Testis (tissue), 3 donors: ENCODE results near the gene RAB17. TPM values are rescaled to one million over a fixed set of nuclear protein-coding genes. Genes with fewer than 3 reads are reported as not detected.

Experiments
- DNase-seq: peaks from one replicate; pipeline ENCODE4 v3.0.0-alpha.2; 2019
- H3K27ac ChIP-seq, 2 donors: fragments of 200-600 bp; sonication (generic); one replicate each; pipeline ENCODE4 v1.5.1; 2019
- H3K27me3 ChIP-seq: fragments of 200-600 bp; sonication (generic); one replicate; pipeline ENCODE4 v1.5.1; 2019
- H3K36me3 ChIP-seq: fragments of 200-600 bp; sonication (generic); one replicate; pipeline ENCODE4 v1.5.1; 2017; ENCODE audit warnings: low read depth; ENCODE audit errors: missing control alignments
- H3K4me1 ChIP-seq: fragments of 200-600 bp; sonication (generic); one replicate; pipeline ENCODE4 v1.5.1; 2019
- H3K4me3 ChIP-seq, 2 donors: fragments of 200-600 bp; sonication (generic); one replicate each; pipeline ENCODE4 v1.5.1; 2017 to 2019
- H3K9me3 ChIP-seq: fragments of 200-600 bp; sonication (generic); one replicate; pipeline ENCODE4 v1.5.1; 2017
- CTCF ChIP-seq, 3 experiments: fragments of 450-650 bp in 2 of 3; fragments of 200-600 bp in 1 of 3; sonication (generic) in 1 of 3; IDR thresholded peaks; one replicate each; pipeline ENCODE4 v1.5.1; 2016 to 2019; ENCODE audit warnings: antibody characterized with exemption in 3 of 3, mild to moderate bottlenecking in 2 of 3, moderate library complexity in 1 of 3
- POLR2A ChIP-seq: fragments of 450-650 bp; IDR thresholded peaks from one replicate; pipeline ENCODE4 v1.6.1; 2017; ENCODE audit warnings: antibody characterized with exemption, mild to moderate bottlenecking, moderate library complexity
- whole genome bisulfite sequencing, 2 donors: methylation state at CpG; one replicate each; pipeline ENCODE4 v1.1.5; 2018; 5-methylcytosine and 5-hydroxymethylcytosine counted together
- intact Hi-C: fragments of 100-400 bp; cut with DNase I; formaldehyde crosslinking; loops from one replicate; pipeline ENCODE4 v1.15.1; 2023; ENCODE audit warnings: low total_unique reads
- polyA plus RNA-seq: library from polyadenylated mRNA; stranded (reverse); fragments of 350-450 nt; fragmentation: Illumina TruSeq; extraction: RNeasy Lipid Tissue Mini Kit (QIAGEN cat#74804); gene quantifications from one replicate; pipeline ENCODE4 v1.2.3, GENCODE V29; 2014; ENCODE audit warnings: low read depth, low replicate concordance; ENCODE audit not compliant: insufficient read depth
- total RNA-seq, 2 donors: library from RNA; depleted of rRNA; stranded (reverse); fragments of >200 nt; gene quantifications; one replicate each; pipeline ENCODE4 v1.2.3, GENCODE V29; 2016

RAB17 gene
- total and polyA plus RNA-seq, 3 donors from 2014 or later: 3.2 to 6.3 (median 3.2) TPM

GRCh38 chr2:237574894-237575868, 15.4 kb downstream of the RAB17 start:
- Histone ChIP-seq H3K27ac (no peak overlapping the region), H3K4me1 (peaks cover 7% of the 10 kb centered on the region), H3K9me3 (no peaks in the 10 kb centered on the region), H3K27me3 (no peaks in the 10 kb centered on the region), H3K36me3 (no peaks in the 10 kb centered on the region), H3K4me3 (no peak overlapping the region)
- TF ChIP-seq CTCF (IDR thresholded peaks at IDR 0.05) (no peak), POLR2A (no peak)
- intact Hi-C loops: loop anchor here (5.0 kb wide), 1 partner anchor 63 kb away; no protein-coding TSS in a partner anchor
- DNase-seq: peak; percentile 29
- WGBS, 2 donors: 65 to 71% methylated on average over 19 to 25 of the region's 25 CpGs

- Histone ChIP-seq H3K27me3 (no peaks in the 10 kb centered on the region), H3K4me1 (peaks cover 7% of the 10 kb centered on the region), H3K36me3 (no peaks in the 10 kb centered on the region), H3K4me3 (no peak overlapping the region), H3K27ac (no peak overlapping the region), H3K9me3 (no peaks in the 10 kb centered on the region)
- TF ChIP-seq CTCF (IDR thresholded peaks at IDR 0.05) (no peak), POLR2A (no peak)
- WGBS, 2 donors: 91 to 92% methylated on average over 8 to 9 of the region's 9 CpGs
- intact Hi-C loops: loop anchor here (5.0 kb wide), 1 partner anchor 62 kb away; no protein-coding TSS in a partner anchor
- no peak for DNase-seq
These were observed 16.1 kb downstream of the RAB17 start for GRCh38 chr2:237574467-237574866.

- intact Hi-C loops: loop anchor here (5.0 kb wide), 1 partner anchor 62 kb away; no protein-coding TSS in a partner anchor
- WGBS, 2 donors: 89 to 94% methylated on average over 8 of the region's 8 CpGs
These were observed 16.7 kb downstream of the RAB17 start for GRCh38 chr2:237573721-237574415.

GRCh38 chr2:237572742-237573101, 17.8 kb downstream of the RAB17 start:
- no peak overlapping the region for H3K4me3 ChIP-seq
- TF ChIP-seq POLR2A (no peak), CTCF (IDR thresholded peaks at IDR 0.05) (no peak)
- H3K9me3 ChIP-seq: no peaks in the 10 kb centered on the region
- 78 to 87% methylated on average over 4 of the region's 4 CpGs for WGBS, 2 donors
- H3K27ac ChIP-seq: no peak overlapping the region
- no peaks in the 10 kb centered on the region for H3K36me3 ChIP-seq
- H3K27me3 ChIP-seq: no peaks in the 10 kb centered on the region
- H3K4me1 ChIP-seq: peaks cover 7% of the 10 kb centered on the region
- DNase-seq: no peak
- intact Hi-C loops: loop anchor here (5.0 kb wide), 1 partner anchor 60 kb away; no protein-coding TSS in a partner anchor

More at GRCh38 chr2:237573721-237574415, 16.7 kb downstream of the RAB17 start:
- Histone ChIP-seq H3K4me1 (peaks cover 7% of the 10 kb centered on the region), H3K27ac (no peak overlapping the region), H3K27me3 (no peaks in the 10 kb centered on the region), H3K36me3 (no peaks in the 10 kb centered on the region), H3K9me3 (no peaks in the 10 kb centered on the region), H3K4me3 (no peak overlapping the region)
- no peak for DNase-seq
- TF ChIP-seq CTCF (IDR thresholded peaks at IDR 0.05) (no peak), POLR2A (no peak)
